GM23338 (cell line): ENCODE measurements around the gene SKP2. TPM values are rescaled to one million over a fixed set of nuclear protein-coding genes. Genes with fewer than 3 reads are reported as not detected.

Experiments used
- ATAC-seq: fragments of 200-7000 bp; cut with Tn5 transposase; 3 replicates; pipeline ENCODE4 v1.9.1; 2020
- DNase-seq: peaks from one replicate; pipeline ENCODE4 v3.0.0-alpha.2; 2015; ENCODE audit warnings: low spot score
- H2AFZ ChIP-seq: fragments of 200-600 bp; sonication (generic); 2 replicates; pipeline ENCODE4 v1.8.0; 2016; ENCODE audit warnings: antibody characterized with exemption, mild to moderate bottlenecking, moderate library complexity
- H3F3A ChIP-seq: fragments of 200-600 bp; sonication (generic); replicated peaks from 2 replicates; pipeline ENCODE4 v1.8.0; 2017; ENCODE audit warnings: antibody characterized with exemption, mixed run types, low read depth
- H3K27ac ChIP-seq: fragments of 200-600 bp; sonication (generic); 2 replicates; pipeline ENCODE4 v1.6.1; 2016; ENCODE audit warnings: low read depth
- H3K27me3 ChIP-seq: fragments of 200-600 bp; sonication (generic); 2 replicates; pipeline ENCODE4 v1.8.0; 2016; ENCODE audit warnings: mild to moderate bottlenecking, mixed run types, moderate library complexity; ENCODE audit not compliant: insufficient read depth
- H3K36me3 ChIP-seq: fragments of 200-600 bp; sonication (generic); 2 replicates; pipeline ENCODE4 v1.8.0; 2016; ENCODE audit warnings: mild to moderate bottlenecking; ENCODE audit not compliant: insufficient read depth
- H3K4me1 ChIP-seq: fragments of 200-600 bp; sonication (generic); 2 replicates; pipeline ENCODE4 v1.8.0; 2016; ENCODE audit warnings: mild to moderate bottlenecking, moderate library complexity; ENCODE audit not compliant: insufficient read depth
- H3K4me2 ChIP-seq: fragments of 200-600 bp; sonication (generic); 2 replicates; pipeline ENCODE4 v1.7.1; 2017; ENCODE audit warnings: mixed run types
- H3K4me3 ChIP-seq: fragments of 200-600 bp; sonication (generic); 2 replicates; pipeline ENCODE4 v1.6.1; 2016; ENCODE audit warnings: mixed run types
- H3K79me2 ChIP-seq: fragments of 200-600 bp; sonication (generic); replicated peaks from 2 replicates; pipeline ENCODE4 v1.8.0; 2017; ENCODE audit warnings: mild to moderate bottlenecking; ENCODE audit not compliant: insufficient read depth
- H3K9me2 ChIP-seq: fragments of 200-600 bp; sonication (generic); 2 replicates; pipeline ENCODE4 v1.8.0; 2017; ENCODE audit not compliant: insufficient read depth
- H4K20me1 ChIP-seq: fragments of 200-600 bp; sonication (generic); replicated peaks from 2 replicates; pipeline ENCODE4 v1.8.0; 2017; ENCODE audit warnings: mild to moderate bottlenecking; ENCODE audit not compliant: insufficient read depth
- H3K27ac Mint-ChIP-seq: 2 replicates; pipeline ENCODE4 v1.8.0; 2020; ENCODE audit warnings: inconsistent platforms, mild to moderate bottlenecking, moderate library complexity, mixed read lengths
- H3K27me3 Mint-ChIP-seq: 3 replicates; pipeline ENCODE4 v1.8.0; 2022; ENCODE audit warnings: low read depth, mild to moderate bottlenecking, moderate library complexity, mixed read lengths, inconsistent platforms; ENCODE audit not compliant: insufficient read depth, poor library complexity
- H3K36me3 Mint-ChIP-seq: 3 replicates; pipeline ENCODE4 v1.8.0; 2021; ENCODE audit warnings: low read depth, mild to moderate bottlenecking, inconsistent platforms, moderate library complexity, mixed read lengths
- H3K4me1 Mint-ChIP-seq: 3 replicates; pipeline ENCODE4 v1.8.0; 2020; ENCODE audit warnings: mild to moderate bottlenecking, inconsistent platforms, mixed read lengths
- H3K4me3 Mint-ChIP-seq: 3 replicates; pipeline ENCODE4 v1.8.0; 2021; ENCODE audit warnings: moderate library complexity, mild to moderate bottlenecking, inconsistent platforms, mixed read lengths
- H3K9me3 Mint-ChIP-seq: 3 replicates; pipeline ENCODE4 v1.8.0; 2020; ENCODE audit warnings: moderate library complexity, mild to moderate bottlenecking, inconsistent platforms, mixed read lengths
- CREB1 ChIP-seq: fragments of 250-450 bp; sonication (Bioruptor Pico); IDR thresholded peaks from 2 replicates; pipeline ENCODE4 v1.5.0; 2020; ENCODE audit warnings: low read depth, mild to moderate bottlenecking, moderate library complexity
- ETS1 ChIP-seq: IDR thresholded peaks from 2 replicates; pipeline ENCODE4 v1.6.1; 2016; ENCODE audit warnings: antibody characterized with exemption
- EZH2 ChIP-seq: fragments of 200-600 bp; sonication (generic); IDR thresholded peaks from one replicate; pipeline ENCODE4 v1.8.0; 2017; ENCODE audit warnings: antibody characterized with exemption, mild to moderate bottlenecking, low read depth; ENCODE audit not compliant: unreplicated experiment
- EZH2phosphoT487 ChIP-seq: fragments of 200-600 bp; sonication (generic); IDR thresholded peaks from one replicate; pipeline ENCODE4 v1.8.1; 2018; ENCODE audit warnings: antibody characterized with exemption; ENCODE audit not compliant: unreplicated experiment
- JUNB ChIP-seq: IDR thresholded peaks from one replicate; pipeline ENCODE4 v1.6.1; 2016; ENCODE audit warnings: antibody characterized with exemption; ENCODE audit not compliant: unreplicated experiment
- NANOG ChIP-seq: IDR thresholded peaks from 2 replicates; pipeline ENCODE4 v1.6.1; 2016; ENCODE audit warnings: antibody characterized with exemption, borderline replicate concordance
- POLR2AphosphoS5 ChIP-seq: IDR thresholded peaks from 2 replicates; pipeline ENCODE4 v1.6.1; 2016; ENCODE audit warnings: antibody characterized with exemption, low read depth
- REST ChIP-seq: IDR thresholded peaks from one replicate; pipeline ENCODE4 v1.6.1; 2018; ENCODE audit warnings: antibody characterized with exemption; ENCODE audit not compliant: unreplicated experiment
- STAT1 ChIP-seq: IDR thresholded peaks from one replicate; pipeline ENCODE4 v1.6.1; 2016; ENCODE audit warnings: antibody characterized with exemption; ENCODE audit not compliant: unreplicated experiment
- ZNF114 ChIP-seq: fragments of 250-450 bp; sonication (Bioruptor Pico); IDR thresholded peaks from 2 replicates; pipeline ENCODE4 v1.5.0; 2020; ENCODE audit warnings: mild to moderate bottlenecking, moderate library complexity
- ZNF331 ChIP-seq: fragments of 250-450 bp; sonication (Bioruptor Pico); IDR thresholded peaks from 2 replicates; pipeline ENCODE4 v1.5.0; 2020; ENCODE audit warnings: low read depth, mild to moderate bottlenecking, moderate library complexity
- ZNF462 ChIP-seq: fragments of 250-450 bp; sonication (Bioruptor Pico); IDR thresholded peaks from 2 replicates; pipeline ENCODE4 v1.5.0; 2020; ENCODE audit warnings: mild to moderate bottlenecking, moderate library complexity
- polyA plus RNA-seq: library from polyadenylated mRNA; unstranded; fragments of >200 nt; fragmentation: Nextera tagmentation; extraction: Ambion mirVana; gene quantifications from 2 replicates; pipeline ENCODE4 v1.2.1, GENCODE V29; 2016
- total RNA-seq: library from RNA; depleted of rRNA; stranded (reverse); fragments of >200 nt; shearing (Covaris generic); gene quantifications from 2 replicates; pipeline ENCODE4 v1.2.3, GENCODE V29; 2014

SKP2 gene
- total and polyA plus RNA-seq, 2 experiments from 2014 or later: 66.6 to 75.6 TPM

GRCh38 chr5:36202521-36202961 is 50.6 kb downstream of the SKP2 start:
- Histone ChIP-seq H2AFZ (no peak overlapping the region), H3K4me3 (no peak overlapping the region), H3F3A (no peaks in the 10 kb centered on the region), H3K79me2 (no peaks in the 10 kb centered on the region), H3K27ac (no peak overlapping the region), H3K9me2 (no peaks in the 10 kb centered on the region), H3K4me1 (no peaks in the 10 kb centered on the region), H3K27me3 (no peaks in the 10 kb centered on the region), H3K4me2 (no peak overlapping the region), H4K20me1 (no peaks in the 10 kb centered on the region), H3K36me3 (no peaks in the 10 kb centered on the region)
- DNase-seq: no peak
- Mint-ChIP-seq H3K9me3 (no peaks in the 10 kb centered on the region), H3K36me3 (peaks cover 4% of the 10 kb centered on the region; the same call in 2 of the 3 replicates), H3K27me3 (peaks cover 1% of the 10 kb centered on the region), H3K4me1 (no peaks in the 10 kb centered on the region), H3K4me3 (no peak overlapping the region), H3K27ac (no peak overlapping the region)
- ATAC-seq: no peak
- TF ChIP-seq ZNF331 (CRISPR knock-in tag) (no peak), JUNB (no peak), NANOG (no peak)

GRCh38 chr5:36205329-36205728 is 53.4 kb downstream of the SKP2 start:
- Histone ChIP-seq H3K4me3 (no peak overlapping the region), H2AFZ (no peak overlapping the region), H3F3A (no peaks in the 10 kb centered on the region), H3K27me3 (no peaks in the 10 kb centered on the region), H4K20me1 (no peaks in the 10 kb centered on the region), H3K27ac (no peak overlapping the region), H3K9me2 (no peaks in the 10 kb centered on the region), H3K79me2 (no peaks in the 10 kb centered on the region), H3K4me1 (no peaks in the 10 kb centered on the region), H3K36me3 (no peaks in the 10 kb centered on the region), H3K4me2 (no peak overlapping the region)
- peaks cover 4% of the 10 kb centered on the region; the same call in 2 of the 3 replicates for H3K36me3 Mint-ChIP-seq
- no peaks in the 10 kb centered on the region for H3K9me3 Mint-ChIP-seq
- no peak overlapping the region for H3K4me3 Mint-ChIP-seq
- no peak overlapping the region for H3K27ac Mint-ChIP-seq
- ATAC-seq (no peak), DNase-seq (no peak)
- H3K4me1 Mint-ChIP-seq: no peaks in the 10 kb centered on the region
- peaks cover 1% of the 10 kb centered on the region for H3K27me3 Mint-ChIP-seq
- TF ChIP-seq STAT1 (no peak), NANOG (no peak), POLR2AphosphoS5 (no peak), ZNF331 (CRISPR knock-in tag) (no peak), ZNF462 (CRISPR knock-in tag) (no peak), JUNB (no peak), CREB1 (CRISPR knock-in tag) (no peak), EZH2 (no peak), ETS1 (no peak), EZH2phosphoT487 (no peak), REST (no peak), ZNF114 (CRISPR knock-in tag) (no peak)
